ENCODE measurements around the gene ZNF385A. TPM values are rescaled to one million over a fixed set of nuclear protein-coding genes. Genes with fewer than 3 reads are reported as not detected.

ZNF385A gene
- total RNA-seq, 1 experiment from 2014 or later = 9.5 TPM

GRCh38 chr12:54397157-54397556 lies 12.6 kb upstream of the ZNF385A start:
- BruUV-seq (replicated peaks) = no TSS peak
- intact Hi-C loops (cut with micrococcal nuclease; ENCODE audit: unreplicated experiment) = no loop called here
- no peak overlapping the region for H3K27ac Mint-ChIP-seq (ENCODE audit: unreplicated experiment)
- CTCF ChIA-PET = interaction anchor here (0.5 to 0.6 kb wide), 2 partner anchors 38 to 42 kb away, joined by 3 read pairs; no protein-coding TSS in a partner anchor
- no peak for DNase-seq
- peaks cover 15% of the 10 kb centered on the region for H3K27me3 Mint-ChIP-seq (ENCODE audit: unreplicated experiment)
- no peaks in the 10 kb centered on the region for H3K9me3 Mint-ChIP-seq (ENCODE audit: low read depth, unreplicated experiment)
- no peaks in the 10 kb centered on the region for H3K36me3 Mint-ChIP-seq (ENCODE audit: insufficient read depth, unreplicated experiment)
- TF ChIP-seq CTCF (IDR thresholded peaks at IDR 0.05; ENCODE audit: unreplicated experiment) = no peak
- H3K4me1 Mint-ChIP-seq (ENCODE audit: low read depth, unreplicated experiment) = no peaks in the 10 kb centered on the region
- no peak overlapping the region for H3K4me3 Mint-ChIP-seq (ENCODE audit: low read depth, unreplicated experiment)

GRCh38 chr12:54395545-54395944 lies 11.0 kb upstream of the ZNF385A start:
- TF ChIP-seq CTCF (IDR thresholded peaks at IDR 0.05; ENCODE audit: unreplicated experiment) = no peak
- H3K27me3 Mint-ChIP-seq (ENCODE audit: unreplicated experiment) = peaks cover 26% of the 10 kb centered on the region
- no peak overlapping the region for H3K27ac Mint-ChIP-seq (ENCODE audit: unreplicated experiment)
- H3K4me3 Mint-ChIP-seq (ENCODE audit: low read depth, unreplicated experiment) = no peak overlapping the region
- intact Hi-C loops (cut with micrococcal nuclease; ENCODE audit: unreplicated experiment) = no loop called here
- no peak for DNase-seq
- no peaks in the 10 kb centered on the region for H3K36me3 Mint-ChIP-seq (ENCODE audit: insufficient read depth, unreplicated experiment)
- H3K4me1 Mint-ChIP-seq (ENCODE audit: low read depth, unreplicated experiment) = no peaks in the 10 kb centered on the region
- CTCF ChIA-PET = interaction anchor here (0.5 to 1.5 kb wide), 3 partner anchors 8 to 597 kb away, joined by 3 to 4 read pairs (median 3); no protein-coding TSS in a partner anchor
- H3K9me3 Mint-ChIP-seq (ENCODE audit: low read depth, unreplicated experiment) = no peaks in the 10 kb centered on the region
- no TSS peak for BruUV-seq (replicated peaks)

DNA sequence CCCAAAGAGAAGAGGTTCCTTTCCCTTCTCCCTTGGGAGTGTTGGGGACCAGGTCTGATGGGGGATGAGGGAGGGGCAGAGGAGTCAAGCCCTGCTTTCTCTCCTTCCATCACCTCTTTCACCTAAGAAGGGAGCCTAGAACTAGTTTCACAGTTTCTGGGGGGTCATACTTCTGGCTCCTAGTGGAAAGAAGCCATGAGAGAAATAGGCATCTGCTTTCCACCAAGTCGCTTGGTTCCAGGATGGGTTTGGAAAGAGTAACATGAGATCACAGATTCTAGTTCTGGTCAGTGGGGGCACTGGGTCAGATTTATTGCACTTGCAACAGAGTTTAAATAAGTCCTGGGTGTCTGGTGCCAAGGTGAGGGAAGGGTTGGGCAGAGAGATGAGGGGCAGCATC lies 10.5 kb upstream of the ZNF385A start:
- H3K36me3 Mint-ChIP-seq (ENCODE audit: insufficient read depth, unreplicated experiment) = no peaks in the 10 kb centered on the region
- no TSS peak for BruUV-seq (replicated peaks)
- peaks cover 26% of the 10 kb centered on the region for H3K27me3 Mint-ChIP-seq (ENCODE audit: unreplicated experiment)
- CTCF ChIA-PET = interaction anchor here (0.9 to 1.5 kb wide), 2 partner anchors 9 to 45 kb away, joined by 3 to 4 read pairs; no protein-coding TSS in a partner anchor
- no peaks in the 10 kb centered on the region for H3K4me1 Mint-ChIP-seq (ENCODE audit: low read depth, unreplicated experiment)
- H3K9me3 Mint-ChIP-seq (ENCODE audit: low read depth, unreplicated experiment) = no peaks in the 10 kb centered on the region
- no peak overlapping the region for H3K4me3 Mint-ChIP-seq (ENCODE audit: low read depth, unreplicated experiment)
- H3K27ac Mint-ChIP-seq (ENCODE audit: unreplicated experiment) = no peak overlapping the region
- no peak for TF ChIP-seq CTCF (IDR thresholded peaks at IDR 0.05; ENCODE audit: unreplicated experiment)
- no peak for DNase-seq
- intact Hi-C loops (cut with micrococcal nuclease; ENCODE audit: unreplicated experiment) = no loop called here

GRCh38 chr12:54394281-54394719 lies 9.8 kb upstream of the ZNF385A start:
- no peak overlapping the region for H3K27ac Mint-ChIP-seq (ENCODE audit: unreplicated experiment)
- H3K36me3 Mint-ChIP-seq (ENCODE audit: insufficient read depth, unreplicated experiment) = no peaks in the 10 kb centered on the region
- no peak overlapping the region for H3K4me3 Mint-ChIP-seq (ENCODE audit: low read depth, unreplicated experiment)
- DNase-seq = peak; percentile 76
- no peaks in the 10 kb centered on the region for H3K9me3 Mint-ChIP-seq (ENCODE audit: low read depth, unreplicated experiment)
- peaks cover 26% of the 10 kb centered on the region for H3K27me3 Mint-ChIP-seq (ENCODE audit: unreplicated experiment)
- no peaks in the 10 kb centered on the region for H3K4me1 Mint-ChIP-seq (ENCODE audit: low read depth, unreplicated experiment)
- TF ChIP-seq CTCF (IDR thresholded peaks at IDR 0.05; ENCODE audit: unreplicated experiment) = peak; percentile 74
- intact Hi-C loops (cut with micrococcal nuclease; ENCODE audit: unreplicated experiment) = no loop called here
- no TSS peak for BruUV-seq (replicated peaks)
- CTCF ChIA-PET = interaction anchor here (1.0 to 1.4 kb wide), 2 partner anchors 24 to 45 kb away, joined by 3 to 6 read pairs; no protein-coding TSS in a partner anchor
